SK-N-SH (cell line): ENCODE results near the gene OTOG. TPM values are rescaled to one million over a fixed set of nuclear protein-coding genes. Genes with fewer than 3 reads are reported as not detected.

Source experiments
- CTCF ChIA-PET: fragments of 300-600, 350-600 bp; formaldehyde crosslinking; extraction: SDS; loops from one replicate; lab custom pipeline; 2021; lab: Yijun Ruan, JAX
- POLR2A ChIA-PET: fragments of 350-600 bp; sonication (Branson Sonifier 250); formaldehyde crosslinking; extraction: SDS; loops from one replicate; lab custom pipeline; 2020; ENCODE audit warnings: antibody characterized with exemption, inconsistent platforms; lab: Yijun Ruan, JAX
- DNase-seq: peaks from one replicate; pipeline ENCODE4 v3.0.0; 2012
- H2AFZ ChIP-seq: fragments of 200-600 bp; sonication (generic); 2 replicates; pipeline ENCODE4 v1.8.1; 2016; ENCODE audit warnings: antibody characterized with exemption, mild to moderate bottlenecking, low read depth
- H3F3A ChIP-seq: fragments of 200-600 bp; sonication (generic); replicated peaks from 2 replicates; pipeline ENCODE3; 2016; ENCODE audit warnings: antibody characterized with exemption, mild to moderate bottlenecking; ENCODE audit not compliant: insufficient read depth
- H3K27ac ChIP-seq, 2 experiments: fragments of 200-500 bp in 1 of 2; fragments of 200-600 bp in 1 of 2; sonication (Bioruptor generic) in 1 of 2; sonication (generic), shearing (Covaris generic) in 1 of 2; 2 replicates each; pipeline versions ENCODE4 v1.5.1 to v1.6.1; 2014 to 2016; ENCODE audit warnings: low read depth in 2 of 2, inconsistent platforms in 1 of 2, low read length in 1 of 2, mild to moderate bottlenecking in 1 of 2, mixed read lengths in 1 of 2
- H3K27me3 ChIP-seq: fragments of 200-600 bp; sonication (generic), shearing (Covaris generic); 2 replicates; pipeline ENCODE4 v1.6.1; 2016; ENCODE audit warnings: mixed run types; ENCODE audit not compliant: insufficient read depth
- H3K36me3 ChIP-seq, 2 experiments: fragments of 200-500 bp in 1 of 2; fragments of 200-600 bp in 1 of 2; sonication (Bioruptor generic) in 1 of 2; sonication (generic) in 1 of 2; replicated peaks in 1 of 2; 2 replicates each; pipeline versions ENCODE3 to v1.5.1; 2014 to 2016; ENCODE audit warnings: low read length in 1 of 2, mild to moderate bottlenecking in 1 of 2; ENCODE audit not compliant: insufficient read depth in 2 of 2, control insufficient read depth in 1 of 2
- H3K4me1 ChIP-seq, 2 experiments: fragments of 200-500 bp in 1 of 2; fragments of 200-600 bp in 1 of 2; sonication (Bioruptor generic) in 1 of 2; sonication (generic), shearing (Covaris generic) in 1 of 2; 2 replicates each; pipeline versions ENCODE4 v1.5.1 to v1.6.1; 2014 to 2016; ENCODE audit warnings: low read depth in 1 of 2, low read length in 1 of 2, mixed run types in 1 of 2; ENCODE audit not compliant: insufficient read depth in 2 of 2, control insufficient read depth in 1 of 2
- H3K4me2 ChIP-seq: fragments of 200-600 bp; sonication (generic), shearing (Covaris generic); 2 replicates; pipeline ENCODE4 v1.6.1; 2017; ENCODE audit warnings: mixed run types
- H3K4me3 ChIP-seq, 2 experiments: fragments of 200-500 bp in 1 of 2; fragments of 200-600 bp in 1 of 2; sonication (Bioruptor generic) in 1 of 2; sonication (generic), shearing (Covaris generic) in 1 of 2; 2 replicates each; pipeline versions ENCODE4 v1.5.1 to v1.8.1; 2014 to 2016; ENCODE audit warnings: low read depth in 2 of 2, inconsistent platforms in 1 of 2, low read length in 1 of 2, mild to moderate bottlenecking in 1 of 2, mixed read lengths in 1 of 2, moderate library complexity in 1 of 2
- H3K79me2 ChIP-seq: fragments of 200-600 bp; sonication (generic); 2 replicates; pipeline ENCODE4 v1.8.1; 2017; ENCODE audit warnings: mild to moderate bottlenecking; ENCODE audit not compliant: insufficient read depth
- H3K9ac ChIP-seq: fragments of 200-600 bp; sonication (generic); 2 replicates; pipeline ENCODE4 v1.6.1; 2017; ENCODE audit warnings: mixed run types
- H3K9me2 ChIP-seq: fragments of 200-600 bp; sonication (generic); 2 replicates; pipeline ENCODE4 v1.6.1; 2017; ENCODE audit warnings: mixed run types
- H3K9me3 ChIP-seq: fragments of 200-600 bp; sonication (generic); 2 replicates; pipeline ENCODE4 v1.6.1; 2017; ENCODE audit warnings: mixed run types, mild to moderate bottlenecking, moderate library complexity
- H4K20me1 ChIP-seq: fragments of 200-600 bp; sonication (generic); 2 replicates; pipeline ENCODE4 v1.6.1; 2017; ENCODE audit warnings: mild to moderate bottlenecking, mixed run types; ENCODE audit not compliant: insufficient read depth
- CHD2 ChIP-seq: fragments of 150-350 bp; IDR thresholded peaks from 2 replicates; pipeline ENCODE4 v1.6.1; 2018; ENCODE audit warnings: low read length; ENCODE audit not compliant: partially characterized antibody
- EP300 ChIP-seq, 2 experiments: IDR thresholded peaks; 2 replicates each; pipeline versions ENCODE4 v1.4.0 to v1.6.1; 2012; ENCODE audit warnings: borderline replicate concordance in 1 of 2, low read depth in 1 of 2, low read length in 1 of 2
- FOSL2 ChIP-seq: IDR thresholded peaks from 2 replicates; pipeline ENCODE4 v1.4.0; 2012; ENCODE audit warnings: low read depth, mild to moderate bottlenecking, moderate library complexity, borderline replicate concordance
- FOXJ3 ChIP-seq: sonication (generic); formaldehyde crosslinking; IDR thresholded peaks from 2 replicates; pipeline ENCODE4 v1.5.1; 2020; ENCODE audit warnings: mild to moderate bottlenecking, missing genetic modification reagents
- GABPA ChIP-seq: IDR thresholded peaks from 2 replicates; pipeline ENCODE4 v1.4.0; 2012; ENCODE audit warnings: low read depth, mild to moderate bottlenecking
- GATA2 ChIP-seq: sonication (generic); formaldehyde crosslinking; IDR thresholded peaks from 2 replicates; pipeline ENCODE4 v1.5.0; 2020; ENCODE audit warnings: mild to moderate bottlenecking, missing genetic modification reagents
- RAD21 ChIP-seq: IDR thresholded peaks from 2 replicates; pipeline ENCODE4 v1.6.1; 2012; ENCODE audit warnings: mild to moderate bottlenecking, low read length
- RXRA ChIP-seq: IDR thresholded peaks from 2 replicates; pipeline ENCODE4 v1.4.0; 2012; ENCODE audit warnings: low read depth, mild to moderate bottlenecking, borderline replicate concordance
- TCF12 ChIP-seq: IDR thresholded peaks from 2 replicates; pipeline ENCODE4 v1.4.0; 2012
- USF2 ChIP-seq: fragments of 150-350 bp; IDR thresholded peaks from 2 replicates; pipeline ENCODE4 v1.6.1; 2017; ENCODE audit warnings: antibody characterized with exemption, low read length, low read depth, borderline replicate concordance
- WGBS: methylation state at CpG from one replicate; pipeline ENCODE4 v1.1.6; 2017; ENCODE audit warnings: low lambda C conversion rate; 5-methylcytosine and 5-hydroxymethylcytosine counted together
- polyA plus RNA-seq, 3 experiments: library from polyadenylated mRNA; depleted of rRNA; stranded (reverse); fragments of >200 nt; gene quantifications; 2 replicates each; pipeline ENCODE4 v1.2.3, GENCODE V29; 2012
- TF ChIP-seq, protein P1 (sequence below): IDR thresholded peaks from 2 replicates; pipeline ENCODE4 v1.4.0; 2012; ENCODE audit warnings: low read depth, borderline replicate concordance
- TF ChIP-seq, protein P2 (sequence below): IDR thresholded peaks from 2 replicates; pipeline ENCODE4; 2012

Gene OTOG
- polyA plus RNA-seq, 1 of the 3 experiments (the other 2 are of a cell fraction) = not detected

DNA sequence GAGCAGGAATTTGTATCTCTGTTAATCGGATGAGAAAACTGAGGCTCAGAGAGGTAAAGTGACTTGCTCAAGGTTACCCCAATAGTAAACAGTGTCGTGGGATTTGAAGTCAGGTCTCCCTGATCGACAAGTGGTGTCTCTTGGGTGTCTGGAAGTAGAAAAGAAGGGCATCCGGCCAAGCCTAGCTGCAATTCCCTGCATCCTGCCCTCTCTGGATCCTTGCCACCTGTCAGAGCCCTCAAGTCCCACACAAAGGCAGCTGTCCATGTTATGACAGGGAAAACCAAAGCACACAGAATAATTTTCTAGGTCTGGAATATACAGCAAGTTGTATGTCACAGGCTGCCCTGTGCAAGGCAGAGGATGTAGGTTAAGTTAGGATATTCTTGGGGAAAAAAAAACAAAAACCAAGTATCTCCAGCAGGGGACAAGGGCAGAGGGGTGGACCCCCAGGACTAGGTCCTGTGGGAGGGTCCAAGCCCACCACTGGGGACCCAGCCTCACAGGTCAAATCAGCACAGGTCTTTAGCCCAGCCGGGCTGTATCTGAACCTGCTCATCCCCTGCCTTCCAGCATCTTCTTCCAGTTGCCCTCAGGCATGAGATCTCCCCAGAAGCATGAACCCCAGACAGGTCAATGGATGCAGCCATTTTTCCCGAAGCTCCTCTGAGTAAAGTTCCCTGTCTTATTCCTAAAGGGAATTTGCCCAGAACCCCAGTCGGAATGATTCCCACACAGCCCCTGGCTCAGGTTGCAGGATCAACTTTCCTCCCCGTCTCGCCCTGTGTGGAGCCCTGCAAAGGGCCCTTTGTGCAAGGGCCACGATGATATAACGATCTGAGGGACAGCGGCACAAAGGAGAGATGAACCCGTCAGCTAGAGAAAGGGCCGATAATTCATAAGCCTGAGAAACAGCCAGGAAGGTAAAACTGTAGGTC, 17.9 kb upstream of the OTOG start:
- H3K27ac ChIP-seq = no peak overlapping the region
- POLR2A ChIA-PET = no interaction called here
- no peaks in the 10 kb centered on the region for H3K9me2 ChIP-seq
- WGBS = 64% methylated on average over 14 of the region's 14 CpGs
- CTCF ChIA-PET = interaction anchor here (0.7 to 45.6 kb wide), 13 partner anchors 14 to 450 kb away, joined by 3 to 1101 read pairs (median 7); partner anchors contain the start of genes KCNJ11, OTOG and USH1C
- no peak overlapping the region for H2AFZ ChIP-seq
- H4K20me1 ChIP-seq = no peaks in the 10 kb centered on the region
- no peak overlapping the region for H3K4me3 ChIP-seq
- H3K9me3 ChIP-seq = no peaks in the 10 kb centered on the region
- H3K79me2 ChIP-seq = no peaks in the 10 kb centered on the region
- H3K4me2 ChIP-seq = no peak overlapping the region
- H3K9ac ChIP-seq = no peak overlapping the region
- H3K27me3 ChIP-seq = peaks cover 4% of the 10 kb centered on the region; the same call in 1 of the 2 replicates
- no peak for TF ChIP-seq CHD2
- TF ChIP-seq RXRA = no peak
- no peak for TF ChIP-seq FOXJ3
- no peak for TF ChIP-seq EP300 (IDR thresholded peaks at IDR 0.05; ENCODE audit: borderline replicate concordance in 1 of 2, low read depth in 1 of 2, low read length in 1 of 2)
- no peak for TF ChIP-seq RAD21
- TF ChIP-seq GATA2 (CRISPR knock-in tag) = no peak
- no peak for TF ChIP-seq FOSL2
- TF ChIP-seq USF2 = no peak
- TF ChIP-seq GABPA = no peak
- no peak for TF ChIP-seq TCF12
- H3F3A ChIP-seq = no peaks in the 10 kb centered on the region
- no peak for DNase-seq
- peaks cover 0 to 11% of the 10 kb centered on the region in 2 experiments; a peak in 1 of 4 replicates for H3K4me1 ChIP-seq
- no peaks in the 10 kb centered on the region for H3K36me3 ChIP-seq

DNA sequence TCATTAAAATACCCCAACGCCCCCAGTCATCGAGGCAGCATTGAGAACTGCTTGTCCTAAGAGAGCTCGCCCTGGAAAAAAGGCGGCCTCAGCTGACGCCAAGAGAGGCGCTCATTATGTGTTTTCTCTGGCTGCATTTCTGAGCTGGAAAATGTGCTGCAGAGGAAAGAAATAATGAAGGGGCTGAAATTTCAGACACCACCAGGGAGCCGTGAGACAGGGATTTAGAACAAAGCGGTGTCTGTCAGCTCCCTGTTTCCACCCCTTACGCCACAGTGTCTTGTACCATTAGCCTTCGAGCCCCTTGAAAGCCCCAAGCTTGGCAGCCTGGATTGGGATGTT, 17.2 kb upstream of the OTOG start:
- Histone ChIP-seq H3F3A (no peaks in the 10 kb centered on the region), H3K9ac (no peak overlapping the region), H3K27me3 (peaks cover 4% of the 10 kb centered on the region; the same call in 1 of the 2 replicates), H3K4me1 (peaks cover 0 to 11% of the 10 kb centered on the region in 2 experiments; a peak in 1 of 4 replicates), H3K9me2 (no peaks in the 10 kb centered on the region), H3K4me2 (no peak overlapping the region), H2AFZ (no peak overlapping the region), H4K20me1 (no peaks in the 10 kb centered on the region), H3K4me3 (no peak overlapping the region), H3K36me3 (no peaks in the 10 kb centered on the region), H3K27ac (no peak overlapping the region)
- POLR2A ChIA-PET = no interaction called here
- WGBS = 84% methylated on average over 10 of the region's 10 CpGs
- TF ChIP-seq, protein P1, sequence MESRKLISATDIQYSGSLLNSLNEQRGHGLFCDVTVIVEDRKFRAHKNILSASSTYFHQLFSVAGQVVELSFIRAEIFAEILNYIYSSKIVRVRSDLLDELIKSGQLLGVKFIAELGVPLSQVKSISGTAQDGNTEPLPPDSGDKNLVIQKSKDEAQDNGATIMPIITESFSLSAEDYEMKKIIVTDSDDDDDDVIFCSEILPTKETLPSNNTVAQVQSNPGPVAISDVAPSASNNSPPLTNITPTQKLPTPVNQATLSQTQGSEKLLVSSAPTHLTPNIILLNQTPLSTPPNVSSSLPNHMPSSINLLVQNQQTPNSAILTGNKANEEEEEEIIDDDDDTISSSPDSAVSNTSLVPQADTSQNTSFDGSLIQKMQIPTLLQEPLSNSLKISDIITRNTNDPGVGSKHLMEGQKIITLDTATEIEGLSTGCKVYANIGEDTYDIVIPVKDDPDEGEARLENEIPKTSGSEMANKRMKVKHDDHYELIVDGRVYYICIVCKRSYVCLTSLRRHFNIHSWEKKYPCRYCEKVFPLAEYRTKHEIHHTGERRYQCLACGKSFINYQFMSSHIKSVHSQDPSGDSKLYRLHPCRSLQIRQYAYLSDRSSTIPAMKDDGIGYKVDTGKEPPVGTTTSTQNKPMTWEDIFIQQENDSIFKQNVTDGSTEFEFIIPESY = no peak
- TF ChIP-seq, protein P2, sequence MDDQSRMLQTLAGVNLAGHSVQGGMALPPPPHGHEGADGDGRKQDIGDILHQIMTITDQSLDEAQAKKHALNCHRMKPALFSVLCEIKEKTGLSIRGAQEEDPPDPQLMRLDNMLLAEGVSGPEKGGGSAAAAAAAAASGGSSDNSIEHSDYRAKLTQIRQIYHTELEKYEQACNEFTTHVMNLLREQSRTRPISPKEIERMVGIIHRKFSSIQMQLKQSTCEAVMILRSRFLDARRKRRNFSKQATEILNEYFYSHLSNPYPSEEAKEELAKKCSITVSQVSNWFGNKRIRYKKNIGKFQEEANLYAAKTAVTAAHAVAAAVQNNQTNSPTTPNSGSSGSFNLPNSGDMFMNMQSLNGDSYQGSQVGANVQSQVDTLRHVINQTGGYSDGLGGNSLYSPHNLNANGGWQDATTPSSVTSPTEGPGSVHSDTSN = no peak
- TF ChIP-seq, all 33 proteins: peak for 0
- H3K79me2 ChIP-seq = no peaks in the 10 kb centered on the region
- no peak for DNase-seq
- no peaks in the 10 kb centered on the region for H3K9me3 ChIP-seq
- CTCF ChIA-PET = interaction anchor here (1.3 to 45.6 kb wide), 6 partner anchors 13 to 449 kb away, joined by 3 to 1101 read pairs (median 24); partner anchors contain the start of genes KCNJ11 and USH1C
